ENCODE data around the gene CNEP1R1. TPM values are rescaled to one million over a fixed set of nuclear protein-coding genes. Genes with fewer than 3 reads are reported as not detected.

CNEP1R1 gene
- polyA plus RNA-seq, 10 donors, result 14.6 to 27.3 (median 21.0) TPM

- no peak for DNase-seq
Measured at GRCh38 chr16:50059669-50060068, 34.6 kb downstream of the CNEP1R1 start.

DNA sequence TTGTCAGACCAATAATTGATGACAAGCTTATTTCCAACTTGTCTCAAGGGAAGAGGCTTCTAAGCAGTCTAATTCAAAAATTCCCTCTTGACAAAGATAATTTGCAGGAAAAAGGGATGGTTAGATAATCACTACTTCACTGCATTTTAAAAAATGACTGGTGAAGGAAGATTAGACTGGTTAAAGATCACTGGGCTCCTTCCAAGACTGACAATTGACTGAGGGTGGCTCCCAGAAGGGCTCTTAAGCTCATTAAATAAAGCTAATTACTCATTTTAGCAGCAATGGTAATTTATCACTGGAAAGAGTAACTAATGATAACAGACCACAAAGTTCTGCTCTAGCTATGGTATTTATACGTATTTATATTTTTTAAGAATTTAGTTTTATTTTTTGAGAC lies 36.3 kb downstream of the CNEP1R1 start:
- no peak for DNase-seq

DNA sequence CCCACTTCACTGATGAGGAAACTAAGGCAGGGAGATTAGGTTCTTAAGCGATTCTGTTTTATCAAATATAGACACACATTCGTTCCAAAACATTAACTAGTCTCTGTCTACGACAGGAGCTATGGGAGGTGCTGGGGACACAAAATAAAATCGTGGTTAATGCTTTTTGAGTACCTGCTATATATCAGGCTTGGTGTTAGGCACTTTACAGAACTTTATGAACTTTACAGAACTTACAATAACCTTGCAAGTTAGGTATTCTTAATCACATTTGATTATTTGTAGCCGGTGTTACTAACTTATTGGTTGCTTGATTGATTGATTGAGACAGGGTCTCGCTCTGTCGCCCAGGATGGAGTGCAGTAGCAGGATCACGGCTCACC lies 40.2 kb downstream of the CNEP1R1 start:
- no peak for DNase-seq

DNA sequence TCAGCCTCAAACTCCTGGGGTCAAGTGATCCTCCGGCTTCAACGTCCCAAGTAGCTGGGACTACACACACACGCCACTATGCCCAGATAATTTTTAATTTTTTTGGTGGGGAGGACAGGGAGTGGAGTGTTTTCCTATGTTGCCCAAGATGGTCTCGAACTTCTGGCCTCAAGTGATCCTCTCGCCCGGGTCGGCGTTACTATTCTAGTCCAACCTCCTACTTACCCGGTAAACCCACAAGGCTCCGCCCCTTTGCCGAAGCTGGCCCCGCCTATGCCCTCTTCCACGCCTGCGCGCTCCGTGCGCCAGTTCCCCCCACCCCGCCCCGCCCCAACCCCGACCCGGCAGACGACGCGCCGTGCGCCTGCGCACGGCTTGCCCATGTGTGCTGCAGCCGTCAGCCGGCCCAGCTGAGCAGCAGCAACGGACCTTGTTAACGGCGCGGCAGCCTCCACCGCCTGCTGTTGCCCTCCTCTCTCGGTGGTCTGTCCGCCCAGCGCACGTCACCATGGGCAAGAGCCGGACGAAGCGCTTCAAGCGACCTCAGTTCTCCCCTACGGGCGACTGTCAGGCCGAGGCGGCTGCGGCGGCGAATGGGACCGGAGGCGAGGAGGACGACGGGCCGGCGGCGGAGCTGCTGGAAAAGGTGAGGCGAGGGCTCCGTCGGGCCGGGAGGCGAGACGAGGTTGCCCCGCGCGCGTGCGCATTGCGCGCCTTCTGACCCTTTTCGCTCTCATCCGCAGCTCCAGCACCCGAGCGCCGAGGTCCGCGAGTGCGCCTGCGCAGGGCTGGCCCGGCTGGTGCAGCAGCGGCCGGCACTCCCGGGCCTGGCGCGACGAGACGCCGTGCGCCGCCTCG lies 40.8 kb downstream of the CNEP1R1 start, which contains the start of gene HEATR3:
HEATR3 (plus strand) TSS at position 347 of the 858 bp plus-strand sequence; CDS start at position 509, 162 bp downstream.
- peak; percentile 91 to 97 (median 95) for DNase-seq

GRCh38 chr16:50066482-50067289 lies 41.7 kb downstream of the CNEP1R1 start:
- DNase-seq, result no peak

- peak; percentile 23 to 61 (median 43) for DNase-seq
Measured at GRCh38 chr16:50067290-50067853, 42.3 kb downstream of the CNEP1R1 start.

GRCh38 chr16:50068550-50068949 lies 43.5 kb downstream of the CNEP1R1 start:
- peak in 1 of 3 donors; percentile 5 for DNase-seq

DNA sequence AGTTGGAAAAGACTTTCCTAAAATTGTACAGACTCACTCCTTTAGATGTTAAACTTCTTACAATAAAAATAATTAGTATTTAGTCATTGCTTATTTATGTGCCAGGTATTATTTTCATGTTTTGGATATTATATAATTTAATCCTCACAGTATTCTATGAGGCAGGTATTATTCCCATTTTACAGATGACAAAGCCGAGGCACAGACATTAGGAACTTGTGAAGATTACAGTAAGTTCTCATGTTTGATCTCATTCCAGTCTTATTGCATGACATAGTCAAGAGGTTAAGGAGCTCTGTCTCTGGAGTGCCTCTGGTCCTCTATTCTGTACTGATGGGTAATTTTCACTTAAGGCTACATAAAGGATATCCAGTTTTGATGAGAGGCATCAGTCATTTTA lies 44.0 kb downstream of the CNEP1R1 start:
- DNase-seq, result no peak

DNA sequence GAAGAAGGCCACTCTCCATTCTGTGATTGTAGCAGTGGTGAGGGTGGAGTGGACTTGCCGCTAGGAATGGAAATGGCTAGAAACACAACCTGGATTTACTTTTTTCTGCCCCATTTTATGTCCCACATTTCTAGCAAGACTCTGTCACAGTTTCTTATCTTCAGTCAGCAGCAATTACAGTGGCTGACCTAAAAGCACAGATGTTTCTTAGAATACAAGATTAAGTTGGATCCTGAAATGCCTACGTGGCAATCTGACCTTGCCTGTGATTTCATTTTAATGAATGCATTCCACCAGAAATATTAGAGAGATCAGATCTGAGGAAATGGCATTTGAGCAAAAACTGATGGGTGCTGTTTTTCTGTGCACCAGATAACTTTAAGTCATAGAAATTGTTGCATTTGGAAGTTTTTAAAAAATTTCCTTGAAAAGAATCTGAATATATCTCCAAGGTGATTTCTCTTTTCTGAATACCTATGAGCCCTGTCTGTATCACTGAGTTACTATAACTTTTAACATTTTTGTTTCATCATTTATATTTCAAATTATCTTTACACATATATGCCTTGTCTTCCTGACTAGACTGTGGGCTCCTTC lies 46.1 kb downstream of the CNEP1R1 start:
- no peak for DNase-seq

- DNase-seq, result no peak
Measured at GRCh38 chr16:50072730-50073129, 47.7 kb downstream of the CNEP1R1 start.

DNA sequence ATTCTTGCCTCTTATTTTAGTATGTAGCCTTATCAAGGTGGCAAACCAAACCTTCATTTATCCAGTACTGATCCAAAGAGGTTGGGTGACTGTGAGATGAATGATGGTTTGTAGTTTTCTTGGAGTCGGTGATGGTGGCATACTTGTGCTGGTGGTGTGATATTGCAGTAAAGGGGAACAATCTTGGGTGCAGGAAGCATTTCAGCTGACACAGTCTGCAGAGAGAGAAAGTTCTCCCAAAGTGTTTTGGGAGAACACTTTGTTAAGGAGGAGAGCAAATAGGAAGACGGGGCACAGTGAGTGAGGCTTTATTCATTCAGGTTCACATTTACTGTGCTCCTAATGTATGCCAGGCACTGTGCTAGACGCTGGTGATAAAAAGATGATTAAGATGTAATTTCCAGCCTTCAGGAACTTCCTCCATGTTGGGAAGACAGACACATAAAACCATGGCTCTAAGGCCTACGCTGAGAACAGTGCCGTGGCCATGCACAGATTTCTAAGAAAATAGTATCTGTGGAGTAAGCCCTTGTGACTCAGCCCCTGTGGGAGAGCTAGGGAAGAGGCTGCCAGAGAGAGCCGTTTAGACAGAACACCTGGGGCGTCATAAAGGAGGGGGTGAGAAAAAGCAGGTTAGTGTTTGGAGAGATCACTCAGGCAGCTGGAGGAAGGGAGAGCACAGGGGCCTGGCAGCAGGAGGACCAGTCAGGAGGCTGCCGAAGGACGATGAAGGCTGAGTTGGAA lies 54.5 kb downstream of the CNEP1R1 start:
- no peak for DNase-seq

DNA sequence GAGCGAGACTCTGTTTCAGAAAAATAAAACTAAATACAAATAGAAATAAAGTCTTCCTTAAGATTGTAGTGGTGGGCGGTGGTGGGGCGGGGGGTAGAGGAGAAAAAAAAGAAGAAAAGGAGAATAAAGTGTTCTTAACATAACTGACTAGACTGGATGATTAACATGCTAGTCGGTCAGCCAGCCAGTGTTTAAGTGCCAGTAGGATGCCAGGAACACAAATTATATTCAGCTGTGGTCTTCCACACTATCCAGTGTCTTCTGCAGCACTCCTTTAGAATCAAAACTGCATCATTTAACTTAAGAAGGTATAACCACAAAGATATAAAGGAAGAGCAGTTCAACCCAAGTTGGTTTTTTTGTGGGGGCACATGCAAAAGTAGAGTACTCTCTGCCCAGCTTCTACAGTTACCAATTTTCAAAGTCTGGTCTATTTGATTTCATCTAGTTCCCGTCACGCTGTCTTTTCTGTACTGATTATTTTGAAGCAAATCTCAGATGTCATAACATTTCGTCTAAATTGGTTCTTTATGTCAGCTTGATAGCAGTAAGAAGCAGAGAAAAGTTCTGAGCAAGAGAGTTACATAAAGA lies 56.5 kb downstream of the CNEP1R1 start:
- no peak for DNase-seq

DNA sequence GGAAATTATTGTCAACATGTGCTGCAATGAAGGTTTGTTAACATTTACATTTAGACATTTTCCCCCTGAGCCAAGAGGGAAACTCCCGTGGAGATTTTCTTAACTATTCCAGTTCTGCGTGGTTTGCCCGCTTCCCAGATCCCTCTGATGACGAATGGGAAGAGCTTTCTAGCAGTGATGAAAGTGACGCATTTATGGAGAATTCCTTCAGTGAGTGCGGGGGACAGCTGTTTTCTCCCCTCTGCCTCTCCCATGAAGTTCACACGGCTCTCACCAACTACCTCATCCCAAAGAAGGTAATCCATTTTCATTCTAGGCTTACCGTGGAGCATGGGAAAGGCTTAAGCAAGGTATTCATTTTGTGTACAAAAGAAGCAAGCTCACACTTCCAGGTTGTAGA lies 59.0 kb downstream of the CNEP1R1 start:
- no peak for DNase-seq

DNA sequence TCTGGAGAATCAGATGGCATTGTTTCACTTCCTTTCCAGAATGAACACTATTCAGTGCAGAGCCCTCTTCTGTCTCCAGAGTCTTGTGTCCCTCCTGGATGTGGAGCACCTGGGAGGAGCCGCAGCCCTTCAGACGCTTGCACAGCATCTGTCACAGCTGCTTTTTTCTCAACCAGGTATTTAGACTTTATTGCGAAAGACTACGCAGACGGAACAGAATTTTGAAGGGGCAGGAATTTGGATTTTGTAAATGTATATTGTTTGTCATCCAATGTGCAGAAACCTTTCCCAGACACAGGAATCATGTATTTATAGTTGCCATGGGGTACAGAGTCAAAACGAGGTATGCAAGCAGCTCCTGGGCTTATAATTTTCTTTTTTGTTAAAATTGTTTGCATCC lies 61.2 kb downstream of the CNEP1R1 start:
- no peak for DNase-seq

Other genes starting within 250 kb of the CNEP1R1 start
- 10 to 100 TPM; 23.2 to 28.8 (median 26.3) TPM for gene ZNF423, start 169.1 kb upstream of the CNEP1R1 start, polyA plus RNA-seq (ENCODE audit: insufficient read length in 10 of 10)
- gene HEATR3, start 40.7 kb downstream of the CNEP1R1 start, polyA plus RNA-seq (ENCODE audit: insufficient read length in 10 of 10), result 10 to 100 TPM; 13.8 to 19.0 (median 16.2) TPM
- 1 to 10 TPM; 5.0 to 8.8 (median 7.0) TPM for gene TENT4B, start 128.1 kb downstream of the CNEP1R1 start, polyA plus RNA-seq (ENCODE audit: insufficient read length in 10 of 10)
- 10 to 100 TPM in 1 of 10 donors, 1 to 10 TPM in 9; 4.6 to 10.6 (median 8.9) TPM for gene ADCY7, start 241.3 kb downstream of the CNEP1R1 start, polyA plus RNA-seq (ENCODE audit: insufficient read length in 10 of 10)

All from muscle of back (tissue), 11 donors.